HepG2 (cell line): ENCODE measurements around the gene EDEM3. TPM values are rescaled to one million over a fixed set of nuclear protein-coding genes. Genes with fewer than 3 reads are reported as not detected.

ENCODE experiments used
- ATAC-seq: fragments of 200-7000 bp; cut with Tn5 transposase; 3 replicates; pipeline ENCODE4 v1.9.1; 2020; ENCODE audit warnings: mild to moderate bottlenecking, moderate library complexity
- BruUV-seq: library from RNA; stranded (reverse); fragments of 400-500 nt; replicated peaks from 2 replicates; lab custom pipeline; 2021; lab: Mats Ljungman, UMichigan
- CTCF ChIA-PET: fragments of 300-600 bp; formaldehyde crosslinking; extraction: SDS; loops from one replicate; lab custom pipeline; 2021; ENCODE audit warnings: low total read pairs, inconsistent platforms, low intra/inter-chr PET ratio; lab: Yijun Ruan, JAX
- POLR2A ChIA-PET: fragments of 350-600 bp; sonication (Branson Sonifier 250); formaldehyde crosslinking; loops from one replicate; lab custom pipeline; 2020; ENCODE audit warnings: antibody characterized with exemption, inconsistent platforms; lab: Yijun Ruan, JAX
- DNase-seq: peaks from one replicate; pipeline ENCODE4 v3.0.0-alpha.2; 2015; ENCODE audit warnings: low spot score
- FAIRE-seq: peaks from 3 replicates; lab custom pipeline; 2011; peaks lifted over from hg19 to GRCh38; lab: Jason Lieb, UNC
- H2AFZ ChIP-seq: one replicate; pipeline ENCODE4 v1.6.1; 2011; ENCODE audit warnings: low read length, inconsistent platforms
- H3K27ac ChIP-seq: fragments of 300-600 bp; 3 replicates; pipeline ENCODE4 v1.8.0; 2011; ENCODE audit warnings: mixed run types, mild to moderate bottlenecking, mixed read lengths, low read length, inconsistent platforms; ENCODE audit not compliant: insufficient read depth; ENCODE audit errors: extremely low read length
- H3K27me3 ChIP-seq, 2 experiments: fragments of 200-600 bp in 1 of 2; 2 replicates in 1 of 2; 3 replicates in 1 of 2; pipeline versions ENCODE4 v1.6.0 to v1.8.0; 2011; ENCODE audit warnings: low read length in 2 of 2, mild to moderate bottlenecking in 2 of 2, moderate library complexity in 2 of 2, inconsistent platforms in 1 of 2; ENCODE audit not compliant: insufficient read depth in 2 of 2, control insufficient read depth in 1 of 2
- H3K36me3 ChIP-seq, 2 experiments: fragments of 200-600 bp in 1 of 2; replicated peaks in 1 of 2; 2 replicates in 1 of 2; 3 replicates in 1 of 2; pipeline versions ENCODE4 v1.5.1 to v1.8.0; 2011; ENCODE audit warnings: low read length in 2 of 2, inconsistent platforms in 1 of 2; ENCODE audit not compliant: insufficient read depth in 2 of 2, control insufficient read depth in 1 of 2
- H3K4me1 ChIP-seq: 2 replicates; pipeline ENCODE4 v1.5.1; 2012; ENCODE audit warnings: low read length, inconsistent platforms; ENCODE audit not compliant: insufficient read depth
- H3K4me2 ChIP-seq: 2 replicates; pipeline ENCODE4 v1.6.0; 2011; ENCODE audit warnings: low read depth, low read length, inconsistent platforms
- H3K4me3 ChIP-seq, 3 experiments: fragments of 200-600 bp in 1 of 3; sonication (generic), shearing (Covaris generic) in 1 of 3; replicated peaks in 1 of 3; 2 replicates each; pipeline ENCODE4 v1.5.1; 2011 to 2016; ENCODE audit warnings: low read length in 3 of 3, inconsistent platforms in 2 of 3, low read depth in 2 of 3, mild to moderate bottlenecking in 2 of 3, control low read depth in 1 of 3, mixed read lengths in 1 of 3; ENCODE audit not compliant: insufficient read depth in 1 of 3
- H3K79me2 ChIP-seq: one replicate; pipeline ENCODE4 v1.6.1; 2011; ENCODE audit warnings: low read length, inconsistent platforms; ENCODE audit not compliant: insufficient read depth
- H3K9ac ChIP-seq: 2 replicates; pipeline ENCODE4 v1.6.0; 2011; ENCODE audit warnings: mild to moderate bottlenecking, low read depth, low read length, inconsistent platforms; ENCODE audit not compliant: insufficient read depth
- H3K9me3 ChIP-seq: 2 replicates; pipeline ENCODE4 v1.5.1; 2012; ENCODE audit warnings: mild to moderate bottlenecking, low read length
- H4K20me1 ChIP-seq: 2 replicates; pipeline ENCODE4 v1.6.0; 2011; ENCODE audit warnings: inconsistent platforms, mild to moderate bottlenecking, low read length, moderate library complexity; ENCODE audit not compliant: insufficient read depth
- CHD4 ChIP-seq: fragments of 200-600 bp; sonication (generic); IDR thresholded peaks from 2 replicates; pipeline ENCODE4 v1.7.0; 2017; ENCODE audit warnings: mild to moderate bottlenecking, low read length, borderline replicate concordance
- HOXA7 ChIP-seq: sonication (generic); formaldehyde crosslinking; IDR thresholded peaks from 2 replicates; pipeline ENCODE4 v1.8.1; 2022; ENCODE audit warnings: mild to moderate bottlenecking, missing genetic modification reagents, moderate library complexity
- PAWR ChIP-seq: sonication (generic); formaldehyde crosslinking; IDR thresholded peaks from 2 replicates; pipeline ENCODE4 v1.4.0; 2020; ENCODE audit warnings: missing genetic modification reagents, mild to moderate bottlenecking, borderline replicate concordance
- PHF5A ChIP-seq: IDR thresholded peaks from one replicate; pipeline ENCODE4 v1.6.1; 2018; ENCODE audit warnings: low read depth, missing genetic modification reagents; ENCODE audit not compliant: unreplicated experiment
- ZFP1 ChIP-seq: IDR thresholded peaks from 2 replicates; pipeline ENCODE4 v1.6.1; 2016
- ZNF253 ChIP-seq: sonication (generic); formaldehyde crosslinking; IDR thresholded peaks from 2 replicates; pipeline ENCODE4 v1.8.0; 2022; ENCODE audit warnings: mild to moderate bottlenecking, missing genetic modification reagents, borderline replicate concordance
- ZNF264 ChIP-seq: sonication (generic); formaldehyde crosslinking; IDR thresholded peaks from 2 replicates; pipeline ENCODE4 v1.4.0; 2020; ENCODE audit warnings: missing genetic modification reagents
- ZNF749 ChIP-seq: sonication (generic); formaldehyde crosslinking; IDR thresholded peaks from 2 replicates; pipeline ENCODE4 v1.8.0; 2022; ENCODE audit warnings: mild to moderate bottlenecking, missing genetic modification reagents, moderate library complexity, borderline replicate concordance
- ZNF768 ChIP-seq: sonication (generic); formaldehyde crosslinking; IDR thresholded peaks from 2 replicates; pipeline ENCODE4 v1.4.0; 2020; ENCODE audit warnings: missing genetic modification reagents
- WGBS: methylation state at CpG from one replicate; pipeline ENCODE4 v1.1.6; 2017; ENCODE audit warnings: low lambda C conversion rate; 5-methylcytosine and 5-hydroxymethylcytosine counted together
- in situ Hi-C: cut with HindIII; loops from 2 replicates; pipeline ENCODE4 v1.10.0; 2017; ENCODE audit warnings: low pct_unique_long_range_greater_than_20kb; ENCODE audit not compliant: extremely low pct_ligation_motif_present
- intact Hi-C: fragments of 100-400 bp; cut with micrococcal nuclease; formaldehyde crosslinking; loops from one replicate; pipeline ENCODE4 v1.10.0; 2022; ENCODE audit not compliant: unreplicated experiment
- polyA plus RNA-seq, 8 experiments: library from polyadenylated mRNA; depleted of rRNA in 3 of 8; stranded (reverse) in 7 of 8; unstranded in 1 of 8; fragments of >200 nt; fragmentation: Illumina TruSeq in 4 of 8; extraction: Trizol in 4 of 8; gene quantifications; 2 replicates each; pipeline versions ENCODE4 v1.2.1 to v1.2.3, GENCODE V29; 2011 to 2016; ENCODE audit warnings: low read depth in 4 of 8, missing spikeins in 1 of 8, mixed read lengths in 1 of 8; ENCODE audit not compliant: insufficient read depth in 1 of 8
- total RNA-seq, 5 experiments: library from RNA; depleted of rRNA; stranded (reverse); fragments of >200 nt; fragmentation: Illumina TruSeq; extraction: Trizol; gene quantifications; 2 replicates each; pipeline ENCODE4 v1.2.3, GENCODE V29; 2016; ENCODE audit warnings: low read depth in 1 of 5
- TF ChIP-seq, protein P1 (sequence below): sonication (generic); formaldehyde crosslinking; conservative IDR thresholded peaks from 2 replicates; pipeline ENCODE4 v1.8.0; 2022; ENCODE audit warnings: low read depth, missing genetic modification reagents
- TF ChIP-seq, protein P2 (sequence below): sonication (generic); formaldehyde crosslinking; IDR thresholded peaks from 2 replicates; pipeline ENCODE4 v1.4.0; 2020; ENCODE audit warnings: missing genetic modification reagents, mild to moderate bottlenecking, borderline replicate concordance

Gene EDEM3
- total and polyA plus RNA-seq, 2 of the 13 experiments (the other 11 are each of a cell fraction or from before 2014, with no cell fraction given), result 13.1 to 18.2 TPM

DNA sequence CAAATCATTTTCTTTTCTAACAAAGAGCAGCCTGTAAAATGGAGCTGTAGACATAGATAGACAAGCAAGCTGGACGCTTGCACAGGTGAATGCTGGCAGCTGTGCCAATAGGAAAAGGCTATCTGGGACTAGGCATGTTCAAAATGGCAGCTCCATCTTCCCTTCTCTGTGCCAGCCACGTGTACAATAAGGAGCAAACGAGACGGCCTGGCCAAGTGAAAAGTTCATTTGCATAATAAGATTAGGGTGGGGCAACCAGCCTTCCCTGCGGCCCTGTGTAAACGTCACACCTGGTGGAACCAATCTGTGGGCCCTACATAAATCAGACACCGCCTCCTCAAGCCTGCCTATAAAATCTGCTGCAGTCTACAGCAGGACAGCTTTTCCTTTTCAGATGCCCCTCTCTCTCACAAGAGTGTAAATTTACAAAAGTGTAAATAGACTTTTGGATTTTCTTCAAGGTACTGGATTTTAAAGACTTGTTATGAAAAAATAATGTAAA is 16.6 kb upstream of the EDEM3 start:
- Histone ChIP-seq H3K27me3 (no peaks in the 10 kb centered on the region; a peak in 2 of 5 replicates), H2AFZ (no peak overlapping the region), H3K4me3 (no peak overlapping the region), H3K4me1 (0 out of 2 replicates have a peak, but pooled peaks cover 6% of the 10 kb centered on the region), H3K27ac (no peak overlapping the region), H4K20me1 (no peaks in the 10 kb centered on the region), H3K4me2 (no peak overlapping the region), H3K9me3 (no peaks in the 10 kb centered on the region), H3K9ac (no peak overlapping the region), H3K36me3 (no peaks in the 10 kb centered on the region), H3K79me2 (no peaks in the 10 kb centered on the region)
- in situ Hi-C loops, result no loop called here
- FAIRE-seq (no peak), ATAC-seq (no peak), DNase-seq (no peak)
- 40% methylated on average over 7 of the region's 7 CpGs for WGBS
- ChIA-PET CTCF (no interaction called here), POLR2A (no interaction called here)
- TF ChIP-seq, protein P1, sequence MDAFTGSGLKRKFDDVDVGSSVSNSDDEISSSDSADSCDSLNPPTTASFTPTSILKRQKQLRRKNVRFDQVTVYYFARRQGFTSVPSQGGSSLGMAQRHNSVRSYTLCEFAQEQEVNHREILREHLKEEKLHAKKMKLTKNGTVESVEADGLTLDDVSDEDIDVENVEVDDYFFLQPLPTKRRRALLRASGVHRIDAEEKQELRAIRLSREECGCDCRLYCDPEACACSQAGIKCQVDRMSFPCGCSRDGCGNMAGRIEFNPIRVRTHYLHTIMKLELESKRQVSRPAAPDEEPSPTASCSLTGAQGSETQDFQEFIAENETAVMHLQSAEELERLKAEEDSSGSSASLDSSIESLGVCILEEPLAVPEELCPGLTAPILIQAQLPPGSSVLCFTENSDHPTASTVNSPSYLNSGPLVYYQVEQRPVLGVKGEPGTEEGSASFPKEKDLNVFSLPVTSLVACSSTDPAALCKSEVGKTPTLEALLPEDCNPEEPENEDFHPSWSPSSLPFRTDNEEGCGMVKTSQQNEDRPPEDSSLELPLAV (CRISPR knock-in tag), result no peak
- TF ChIP-seq CHD4, result no peak
- TF ChIP-seq, protein P2, sequence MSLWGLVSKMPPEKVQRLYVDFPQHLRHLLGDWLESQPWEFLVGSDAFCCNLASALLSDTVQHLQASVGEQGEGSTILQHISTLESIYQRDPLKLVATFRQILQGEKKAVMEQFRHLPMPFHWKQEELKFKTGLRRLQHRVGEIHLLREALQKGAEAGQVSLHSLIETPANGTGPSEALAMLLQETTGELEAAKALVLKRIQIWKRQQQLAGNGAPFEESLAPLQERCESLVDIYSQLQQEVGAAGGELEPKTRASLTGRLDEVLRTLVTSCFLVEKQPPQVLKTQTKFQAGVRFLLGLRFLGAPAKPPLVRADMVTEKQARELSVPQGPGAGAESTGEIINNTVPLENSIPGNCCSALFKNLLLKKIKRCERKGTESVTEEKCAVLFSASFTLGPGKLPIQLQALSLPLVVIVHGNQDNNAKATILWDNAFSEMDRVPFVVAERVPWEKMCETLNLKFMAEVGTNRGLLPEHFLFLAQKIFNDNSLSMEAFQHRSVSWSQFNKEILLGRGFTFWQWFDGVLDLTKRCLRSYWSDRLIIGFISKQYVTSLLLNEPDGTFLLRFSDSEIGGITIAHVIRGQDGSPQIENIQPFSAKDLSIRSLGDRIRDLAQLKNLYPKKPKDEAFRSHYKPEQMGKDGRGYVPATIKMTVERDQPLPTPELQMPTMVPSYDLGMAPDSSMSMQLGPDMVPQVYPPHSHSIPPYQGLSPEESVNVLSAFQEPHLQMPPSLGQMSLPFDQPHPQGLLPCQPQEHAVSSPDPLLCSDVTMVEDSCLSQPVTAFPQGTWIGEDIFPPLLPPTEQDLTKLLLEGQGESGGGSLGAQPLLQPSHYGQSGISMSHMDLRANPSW (CRISPR knock-in tag), result no peak
- TF ChIP-seq HOXA7 (CRISPR knock-in tag), result no peak
- TF ChIP-seq PAWR (CRISPR knock-in tag), result no peak
- no peak for TF ChIP-seq ZNF768 (CRISPR knock-in tag)
- no peak for TF ChIP-seq PHF5A (CRISPR knock-in tag)
- TF ChIP-seq ZNF264 (CRISPR knock-in tag), result no peak
- TF ChIP-seq ZFP1 (CRISPR knock-in tag), result no peak
- no peak for TF ChIP-seq ZNF253
- TF ChIP-seq ZNF749 (CRISPR knock-in tag), result no peak
- intact Hi-C loops, result no loop called here
- BruUV-seq, result no TSS peak
